ENCODE results near the gene RBCK1.
"Not testable (repeated sequence)": the region's sequence is repeated elsewhere in the genome, so short reads cannot be mapped to it uniquely, and the experiment has no call there.

Gene RBCK1

GRCh38 chr20:444862-445426 lies 36.8 kb downstream of the RBCK1 start:
- peaks cover 99% of the 10 kb centered on the region for H4K20me1 ChIP-seq
- H3K27me3 ChIP-seq, result no peaks in the 10 kb centered on the region
- H3K4me1 ChIP-seq, result peaks cover 22% of the 10 kb centered on the region
- H3K9ac ChIP-seq, result no peak overlapping the region
- no peaks in the 10 kb centered on the region for H3K9me3 ChIP-seq
- TF ChIP-seq Cebpa-rat (IDR thresholded peaks at IDR 0.05), result no peak
- H3K4me3 ChIP-seq, result no peak overlapping the region
- H3K27ac ChIP-seq, result no peak overlapping the region
- no peak overlapping the region for H3K4me2 ChIP-seq
- peaks cover 90% of the 10 kb centered on the region for H3K36me3 ChIP-seq

DNA sequence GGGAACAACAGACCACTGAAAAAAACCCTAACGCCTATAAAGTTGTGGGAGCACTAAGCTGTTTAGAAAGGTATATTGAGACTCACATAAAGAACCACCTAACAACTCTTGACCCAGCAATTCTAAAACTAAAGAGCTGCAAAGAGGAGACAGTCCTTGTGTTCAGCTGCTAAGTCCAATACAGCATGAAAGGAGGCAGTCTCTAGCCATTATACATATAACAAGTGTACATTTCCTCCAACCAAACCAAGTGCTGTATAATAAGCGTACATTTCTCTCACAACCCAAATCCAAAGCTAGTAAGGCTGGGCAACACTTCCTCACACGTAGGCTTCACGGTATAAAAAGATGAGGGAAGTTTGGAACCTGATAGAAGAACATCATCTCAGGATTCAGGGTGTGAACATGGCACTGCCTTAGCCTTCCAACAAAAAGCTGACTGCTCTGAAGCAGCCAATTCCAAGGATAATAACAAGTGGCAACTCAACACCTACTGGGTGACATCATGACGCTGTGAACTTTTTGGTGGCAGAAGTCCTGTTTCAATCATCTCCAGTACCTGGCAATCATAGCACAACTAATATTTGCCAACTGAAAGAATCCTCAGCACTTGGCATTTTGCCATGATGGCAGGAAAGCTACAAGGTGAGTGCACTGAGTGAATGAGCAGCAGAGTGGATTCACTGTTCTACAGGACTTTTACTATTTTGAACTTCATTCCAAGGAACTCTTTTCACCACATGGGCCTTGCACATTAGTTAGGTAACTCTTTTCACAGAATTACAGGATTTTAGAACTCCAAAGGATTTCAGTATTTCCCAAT lies 37.6 kb downstream of the RBCK1 start:
- Histone ChIP-seq H4K20me1 (peaks cover 99% of the 10 kb centered on the region), H3K36me3 (peaks cover 83% of the 10 kb centered on the region)

DNA sequence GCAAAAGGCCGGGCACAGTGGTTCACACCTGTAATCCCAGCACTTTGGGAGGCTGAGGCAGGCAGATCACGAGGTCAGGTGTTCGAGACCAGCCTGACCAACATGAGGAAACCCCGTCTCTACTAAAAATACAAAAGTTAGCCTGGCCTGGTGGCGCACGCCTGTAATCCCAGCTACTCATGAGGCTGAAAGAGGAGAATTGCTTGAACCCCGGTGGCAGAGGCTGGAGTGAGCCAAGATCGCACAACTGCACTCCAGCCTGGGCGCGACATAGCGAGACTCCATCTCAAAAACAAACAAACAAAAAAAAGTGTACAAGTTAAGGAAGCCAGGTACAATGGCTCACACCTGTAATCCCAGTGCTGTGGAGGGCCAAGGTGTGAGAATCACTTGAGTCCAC lies 43.9 kb downstream of the RBCK1 start:
- H3K27me3 ChIP-seq, H3K9me3 ChIP-seq: not testable (repeated sequence)

More for the DNA sequence above, 37.6 kb downstream of the RBCK1 start:
- H3K27me3 ChIP-seq, result no peaks in the 10 kb centered on the region
- H3K27ac ChIP-seq, result no peak overlapping the region
- H3K9ac ChIP-seq, result no peak overlapping the region
- H3K4me2 ChIP-seq, result no peak overlapping the region
- H3K4me3 ChIP-seq, result no peak overlapping the region
- H3K9me3 ChIP-seq, result no peaks in the 10 kb centered on the region
- no peak for TF ChIP-seq Cebpa-rat (IDR thresholded peaks at IDR 0.05)
- peaks cover 14% of the 10 kb centered on the region; the same call in 1 of the 2 replicates for H3K4me1 ChIP-seq

GRCh38 chr20:454951-455350 lies 46.9 kb downstream of the RBCK1 start:
- H3K36me3 ChIP-seq, result peaks cover 27% of the 10 kb centered on the region
- peaks cover 19% of the 10 kb centered on the region for H3K4me1 ChIP-seq
- H3K27me3 ChIP-seq, result no peaks in the 10 kb centered on the region
- H3K9me3 ChIP-seq, result no peaks in the 10 kb centered on the region
- TF ChIP-seq Cebpa-rat (IDR thresholded peaks at IDR 0.05), result no peak
- H3K4me3 ChIP-seq, result no peak overlapping the region
- no peak overlapping the region for H3K4me2 ChIP-seq
- no peak overlapping the region for H3K9ac ChIP-seq
- no peak overlapping the region for H3K27ac ChIP-seq
- peaks cover 100% of the 10 kb centered on the region for H4K20me1 ChIP-seq

More for the DNA sequence above, 43.9 kb downstream of the RBCK1 start:
- not testable (repeated sequence) for H3K4me1 ChIP-seq, H3K27ac ChIP-seq, H3K4me3 ChIP-seq, H3K4me2 ChIP-seq, H3K9ac ChIP-seq
- peaks cover 42% of the 10 kb centered on the region for H3K36me3 ChIP-seq
- H4K20me1 ChIP-seq, result peaks cover 100% of the 10 kb centered on the region

DNA sequence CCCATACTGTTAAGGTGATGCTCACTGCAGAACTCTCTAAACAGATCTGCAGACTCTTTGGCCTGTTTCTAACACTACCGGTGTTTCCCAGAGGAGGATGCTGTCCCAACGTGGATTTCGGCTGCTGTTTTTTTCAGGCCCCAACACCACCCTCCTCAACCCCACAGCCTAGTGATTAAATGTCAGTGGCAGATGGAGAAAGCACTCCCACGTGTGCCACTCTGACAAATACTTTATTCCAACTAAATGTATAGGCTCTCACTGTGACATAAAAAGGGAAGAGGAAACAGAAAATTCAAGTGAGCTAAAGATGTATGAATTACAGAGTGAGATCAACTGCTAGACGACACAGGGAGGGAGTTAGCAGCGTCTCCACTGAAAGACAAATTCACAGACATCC lies 50.7 kb downstream of the RBCK1 start:
- Histone ChIP-seq H3K9me3 (no peaks in the 10 kb centered on the region), H3K27me3 (no peaks in the 10 kb centered on the region), H3K4me3 (no peak overlapping the region), H3K27ac (no peak overlapping the region; the same call in 1 of the 2 replicates), H3K4me1 (peaks cover 42% of the 10 kb centered on the region), H4K20me1 (peaks cover 84% of the 10 kb centered on the region), H3K4me2 (peak overlapping the region; percentile 95), H3K9ac (peak overlapping the region; percentile 46), H3K36me3 (peaks cover 10% of the 10 kb centered on the region; the same call in 1 of the 2 replicates)
- TF ChIP-seq Cebpa-rat (IDR thresholded peaks at IDR 0.05), result no peak

- H3K9ac ChIP-seq, result no peak overlapping the region; the same call in 1 of the 2 replicates
- H3K27me3 ChIP-seq, result no peaks in the 10 kb centered on the region
- no peak overlapping the region for H3K4me3 ChIP-seq
- H3K27ac ChIP-seq, result no peak overlapping the region
- H3K4me1 ChIP-seq, result peaks cover 42% of the 10 kb centered on the region
- no peak for TF ChIP-seq Cebpa-rat (IDR thresholded peaks at IDR 0.05)
- H3K36me3 ChIP-seq, result peaks cover 6% of the 10 kb centered on the region; the same call in 1 of the 2 replicates
- peaks cover 70% of the 10 kb centered on the region for H4K20me1 ChIP-seq
- H3K4me2 ChIP-seq, result peak overlapping the region; percentile 95
- no peaks in the 10 kb centered on the region for H3K9me3 ChIP-seq
These were observed 52.1 kb downstream of the RBCK1 start for GRCh38 chr20:460180-460579.

- no peaks in the 10 kb centered on the region for H3K9me3 ChIP-seq
- peak overlapping the region; percentile 95 for H3K4me2 ChIP-seq
- no peaks in the 10 kb centered on the region for H3K27me3 ChIP-seq
- peaks cover 42% of the 10 kb centered on the region for H3K4me1 ChIP-seq
- H3K4me3 ChIP-seq, result peak overlapping the region; percentile 96
- peaks cover 65% of the 10 kb centered on the region for H4K20me1 ChIP-seq
- TF ChIP-seq Cebpa-rat (IDR thresholded peaks at IDR 0.05), result no peak
- no peak overlapping the region for H3K27ac ChIP-seq
- peak overlapping the region; percentile 94; the same call in 1 of the 2 replicates for H3K9ac ChIP-seq
- peaks cover 5% of the 10 kb centered on the region; the same call in 1 of the 2 replicates for H3K36me3 ChIP-seq
These were observed 52.6 kb downstream of the RBCK1 start for GRCh38 chr20:460707-461106.

GRCh38 chr20:461254-462198 lies 53.4 kb downstream of the RBCK1 start:
- H3K9me3 ChIP-seq, result no peaks in the 10 kb centered on the region
- no peak for TF ChIP-seq Cebpa-rat (IDR thresholded peaks at IDR 0.05)
- H3K4me1 ChIP-seq, result peaks cover 42% of the 10 kb centered on the region
- peak overlapping the region; percentile 95 for H3K4me2 ChIP-seq
- H3K27me3 ChIP-seq, result no peaks in the 10 kb centered on the region
- peaks cover 57% of the 10 kb centered on the region for H4K20me1 ChIP-seq
- peak overlapping the region; percentile 96 for H3K4me3 ChIP-seq
- peak overlapping the region; percentile 89 for H3K27ac ChIP-seq
- peaks cover 5% of the 10 kb centered on the region; the same call in 1 of the 2 replicates for H3K36me3 ChIP-seq
- peak overlapping the region; percentile 94 for H3K9ac ChIP-seq

- H3K9ac ChIP-seq, result peak within 1 kb of the TSS; percentile 94
- H3K4me1 ChIP-seq, result peaks cover 42% of the 10 kb centered on the region
- peak within 1 kb of the TSS; percentile 95 for H3K4me2 ChIP-seq
- peaks cover 2% of the 10 kb centered on the region; the same call in 1 of the 2 replicates for H3K36me3 ChIP-seq
- H3K9me3 ChIP-seq, result peaks cover 8% of the 10 kb centered on the region
- peaks cover 48% of the 10 kb centered on the region for H4K20me1 ChIP-seq
- peak within 1 kb of the TSS; percentile 89 for H3K27ac ChIP-seq
- H3K27me3 ChIP-seq, result no peaks in the 10 kb centered on the region
- no peak for TF ChIP-seq Cebpa-rat (IDR thresholded peaks at IDR 0.05)
- peak within 1 kb of the TSS; percentile 96 for H3K4me3 ChIP-seq
These were observed 54.3 kb downstream of the RBCK1 start, which contains the start of gene TBC1D20 for GRCh38 chr20:462199-462991. Gene TBC1D20 (minus strand): TSS chr20:462533. CDS start chr20:462405, 128 bp downstream.

Data from BLaER1 (cell line).